DOHH2 (cell line): Measurements from ENCODE around the gene ADPRS.

ENCODE experiments used
- H3F3A ChIP-seq: fragments of 200-600 bp; sonication (generic), shearing (Covaris generic); 2 replicates; pipeline ENCODE4 v1.6.0; 2016; ENCODE audit warnings: antibody characterized with exemption, mild to moderate bottlenecking; ENCODE audit not compliant: control insufficient read depth, insufficient read depth
- H3K27ac ChIP-seq: fragments of 200-600 bp; sonication (generic); 2 replicates; pipeline ENCODE4 v1.5.1; 2014; ENCODE audit warnings: low read depth, mild to moderate bottlenecking, low read length, moderate library complexity
- H3K27me3 ChIP-seq: fragments of 200-600 bp; sonication (generic); 2 replicates; pipeline ENCODE4 v1.6.1; 2014; ENCODE audit warnings: mild to moderate bottlenecking, low read length, mixed read lengths; ENCODE audit not compliant: control insufficient read depth
- H3K36me3 ChIP-seq: fragments of 200-600 bp; sonication (generic); 2 replicates; pipeline ENCODE4 v1.6.1; 2014; ENCODE audit warnings: mild to moderate bottlenecking, low read length, moderate library complexity, mixed read lengths; ENCODE audit not compliant: control insufficient read depth
- H3K4me1 ChIP-seq: fragments of 200-600 bp; sonication (generic); 2 replicates; pipeline ENCODE4 v1.6.1; 2014; ENCODE audit warnings: mild to moderate bottlenecking, low read length, mixed read lengths; ENCODE audit not compliant: control insufficient read depth
- H3K4me2 ChIP-seq: fragments of 200-600 bp; sonication (generic); 2 replicates; pipeline ENCODE4 v1.6.0; 2014; ENCODE audit warnings: mild to moderate bottlenecking, low read length, moderate library complexity
- H3K4me3 ChIP-seq: fragments of 200-600 bp; sonication (generic); 2 replicates; pipeline ENCODE4 v1.5.1; 2014; ENCODE audit warnings: mild to moderate bottlenecking, low read length, mixed read lengths
- H3K79me2 ChIP-seq: fragments of 200-600 bp; sonication (generic); 2 replicates; pipeline ENCODE4 v1.6.1; 2014; ENCODE audit warnings: mild to moderate bottlenecking, low read length, mixed read lengths; ENCODE audit not compliant: control insufficient read depth
- H3K9me2 ChIP-seq: fragments of 200-600 bp; sonication (generic); replicated peaks from 2 replicates; pipeline ENCODE4 v1.6.1; 2014; ENCODE audit warnings: mild to moderate bottlenecking, low read length, mixed read lengths; ENCODE audit not compliant: control insufficient read depth
- H3K9me3 ChIP-seq: fragments of 200-600 bp; sonication (generic); 2 replicates; pipeline ENCODE4 v1.6.1; 2014; ENCODE audit warnings: antibody characterized with exemption, low read length, mixed read lengths; ENCODE audit not compliant: control insufficient read depth, insufficient read depth
- H4K20me1 ChIP-seq: fragments of 200-600 bp; sonication (generic); 2 replicates; pipeline ENCODE4 v1.6.0; 2014; ENCODE audit warnings: low read depth, mild to moderate bottlenecking, antibody characterized with exemption, low read length, moderate library complexity; ENCODE audit not compliant: control insufficient read depth, insufficient read depth
- CTCF ChIP-seq: fragments of 200-600 bp; sonication (generic); IDR thresholded peaks from one replicate; pipeline ENCODE4 v1.5.1; 2014; ENCODE audit warnings: antibody characterized with exemption, mild to moderate bottlenecking, low read depth, low read length; ENCODE audit not compliant: poor library complexity, severe bottlenecking
- EZH2phosphoT487 ChIP-seq: fragments of 200-600 bp; sonication (generic); IDR thresholded peaks from 2 replicates; pipeline ENCODE4 v1.6.1; 2017; ENCODE audit warnings: borderline replicate concordance, mild to moderate bottlenecking, antibody characterized with exemption, low read length, moderate library complexity, mixed read lengths

The ADPRS gene

DNA sequence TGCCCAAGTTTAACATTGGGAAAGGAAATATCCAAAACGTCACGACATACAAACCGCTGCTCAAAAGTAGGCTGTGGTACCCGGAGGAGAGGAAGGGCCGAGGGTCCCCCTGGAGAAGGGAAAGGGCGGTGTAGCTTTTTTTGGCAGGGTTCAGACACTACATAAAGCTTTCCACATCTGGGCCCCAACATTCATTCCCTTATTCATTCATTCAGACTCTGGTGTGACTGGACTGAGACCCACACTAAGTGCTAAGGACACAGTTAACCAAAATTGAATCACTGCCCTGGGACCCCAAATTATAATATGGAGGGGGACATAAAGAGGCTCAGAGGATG, 46.6 kb downstream of the ADPRS start:
- Histone ChIP-seq H4K20me1 (no peaks in the 10 kb centered on the region), H3K9me3 (no peaks in the 10 kb centered on the region), H3K27me3 (no peaks in the 10 kb centered on the region), H3K36me3 (peaks cover 38% of the 10 kb centered on the region), H3K4me1 (no peaks in the 10 kb centered on the region), H3K79me2 (peaks cover 4% of the 10 kb centered on the region), H3K4me2 (no peak overlapping the region), H3K9me2 (no peaks in the 10 kb centered on the region), H3K27ac (no peak overlapping the region), H3F3A (no peaks in the 10 kb centered on the region), H3K4me3 (no peak overlapping the region)
- no peak for TF ChIP-seq CTCF
- no peak for TF ChIP-seq EZH2phosphoT487

DNA sequence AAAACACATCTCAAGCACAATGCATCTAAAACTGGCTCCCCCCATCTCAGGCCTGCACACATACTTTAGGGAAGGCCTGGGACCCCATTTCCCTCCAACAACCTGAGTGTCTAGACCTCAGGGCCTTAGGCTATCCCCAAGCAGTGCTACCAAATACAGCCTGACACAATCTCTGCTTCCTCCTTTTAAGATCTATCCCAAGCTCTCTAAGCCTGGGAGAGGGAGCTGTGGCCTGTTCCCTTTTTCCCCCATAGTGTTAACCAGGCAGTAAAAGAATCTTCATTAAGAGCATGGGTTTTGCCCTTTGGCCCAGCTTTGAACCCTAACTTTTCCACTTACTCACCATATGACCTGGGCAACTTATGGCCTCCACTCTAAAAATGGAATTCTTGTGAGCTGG, 47.1 kb downstream of the ADPRS start:
- Histone ChIP-seq H3K4me1 (no peaks in the 10 kb centered on the region), H3K9me2 (no peaks in the 10 kb centered on the region), H3K4me3 (no peak overlapping the region), H3K4me2 (no peak overlapping the region), H3K27me3 (no peaks in the 10 kb centered on the region), H3K36me3 (peaks cover 41% of the 10 kb centered on the region), H4K20me1 (no peaks in the 10 kb centered on the region), H3K9me3 (no peaks in the 10 kb centered on the region), H3K79me2 (peaks cover 8% of the 10 kb centered on the region), H3F3A (no peaks in the 10 kb centered on the region), H3K27ac (no peak overlapping the region)
- TF ChIP-seq CTCF (no peak), EZH2phosphoT487 (no peak)

- Histone ChIP-seq H3K9me3 (no peaks in the 10 kb centered on the region), H3K4me1 (no peaks in the 10 kb centered on the region), H3K36me3 (peaks cover 41% of the 10 kb centered on the region), H3K27me3 (no peaks in the 10 kb centered on the region), H3K27ac (no peak overlapping the region), H3K4me2 (no peak overlapping the region), H3F3A (no peaks in the 10 kb centered on the region), H3K79me2 (peaks cover 14% of the 10 kb centered on the region), H3K4me3 (no peak overlapping the region), H4K20me1 (no peaks in the 10 kb centered on the region), H3K9me2 (no peaks in the 10 kb centered on the region)
- TF ChIP-seq CTCF (no peak), EZH2phosphoT487 (no peak)
Observed at GRCh38 chr1:36136535-36136934, 47.8 kb downstream of the ADPRS start.

DNA sequence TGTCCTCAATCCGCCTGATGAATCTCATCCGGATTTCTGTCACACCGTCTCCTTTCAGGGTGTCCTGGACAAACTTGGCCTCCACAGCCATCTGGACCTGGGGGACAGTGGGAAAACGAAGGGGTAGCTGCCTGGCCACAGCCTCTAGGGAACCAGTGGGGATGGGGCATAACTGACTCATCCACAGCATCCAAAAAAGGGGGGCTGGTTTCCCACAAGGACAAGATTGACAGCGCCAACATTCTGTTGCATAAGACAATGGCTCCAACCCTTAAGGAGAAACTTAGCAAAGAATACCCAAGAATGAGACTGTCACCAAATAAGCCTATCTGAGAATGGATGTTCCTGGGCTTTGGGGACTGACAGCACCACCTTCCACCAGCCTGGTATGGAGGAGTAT, 48.5 kb downstream of the ADPRS start:
- Histone ChIP-seq H4K20me1 (no peaks in the 10 kb centered on the region), H3K27ac (no peak overlapping the region), H3K36me3 (peaks cover 41% of the 10 kb centered on the region), H3K9me3 (no peaks in the 10 kb centered on the region), H3K9me2 (no peaks in the 10 kb centered on the region), H3F3A (no peaks in the 10 kb centered on the region), H3K4me1 (no peaks in the 10 kb centered on the region), H3K79me2 (peaks cover 19% of the 10 kb centered on the region), H3K27me3 (no peaks in the 10 kb centered on the region), H3K4me3 (no peak overlapping the region), H3K4me2 (no peak overlapping the region)
- TF ChIP-seq CTCF (no peak), EZH2phosphoT487 (no peak)
